CD14-positive monocyte (primary cell): ENCODE measurements around the gene CFAP57. TPM values are rescaled to one million over a fixed set of nuclear protein-coding genes. Genes with fewer than 3 reads are reported as not detected.
A peak's percentile ranks its signal among the peaks of the same experiment; 100 is the strongest.
"Not testable (repeated sequence)": the region's sequence is repeated elsewhere in the genome, so short reads cannot be mapped to it uniquely, and the experiment has no call there.

Source experiments
- DNase-seq, 3 donors: peaks; one replicate each; pipeline ENCODE4 v3.0.0-alpha.2; 2011 to 2022
- H2AFZ ChIP-seq: 2 replicates; pipeline ENCODE4 v1.6.0; 2012; ENCODE audit warnings: mild to moderate bottlenecking, low read depth, low read length, inconsistent platforms; ENCODE audit not compliant: insufficient read depth, poor library complexity, severe bottlenecking
- H3K27ac ChIP-seq, 2 donors: 1 replicate in 1 of 2; 2 replicates in 1 of 2; pipeline ENCODE4 v1.5.1; 2012 to 2013; ENCODE audit warnings: low read length in 2 of 2, control low read depth in 1 of 2, inconsistent platforms in 1 of 2, low read depth in 1 of 2, mild to moderate bottlenecking in 1 of 2
- H3K27me3 ChIP-seq, 2 donors: one replicate each; pipeline versions ENCODE4 v1.6.0 to v1.6.1; 2011 to 2013; ENCODE audit warnings: low read length in 2 of 2; ENCODE audit not compliant: control insufficient read depth in 2 of 2, insufficient read depth in 2 of 2
- H3K36me3 ChIP-seq, 2 donors: replicated peaks in 1 of 2; 1 replicate in 1 of 2; 2 replicates in 1 of 2; pipeline versions ENCODE4 v1.5.1 to v1.6.1; 2012 to 2013; ENCODE audit warnings: low read length in 2 of 2, control low read depth in 1 of 2, inconsistent platforms in 1 of 2, mild to moderate bottlenecking in 1 of 2; ENCODE audit not compliant: insufficient read depth in 2 of 2, control insufficient read depth in 1 of 2
- H3K4me1 ChIP-seq, 2 donors: 1 replicate in 1 of 2; 2 replicates in 1 of 2; pipeline versions ENCODE4 v1.5.1 to v1.6.1; 2012 to 2013; ENCODE audit warnings: low read length in 2 of 2, control low read depth in 1 of 2, inconsistent platforms in 1 of 2, mild to moderate bottlenecking in 1 of 2, moderate library complexity in 1 of 2; ENCODE audit not compliant: insufficient read depth in 2 of 2, control insufficient read depth in 1 of 2
- H3K4me2 ChIP-seq: replicated peaks from 2 replicates; pipeline ENCODE3; 2012; ENCODE audit warnings: low read length, moderate library complexity, mild to moderate bottlenecking; ENCODE audit not compliant: poor library complexity, severe bottlenecking; ENCODE audit errors: extremely low read depth
- H3K4me3 ChIP-seq, 3 experiments: fragments of 200-600 bp in 1 of 3; sonication (generic) in 1 of 3; replicated peaks in 1 of 3; 1 replicate in 2 of 3; 2 replicates in 1 of 3; pipeline ENCODE4 v1.5.1; 2011 to 2013; ENCODE audit warnings: low read length in 3 of 3, mild to moderate bottlenecking in 3 of 3, control low read depth in 2 of 3, low read depth in 2 of 3, inconsistent platforms in 1 of 3, moderate library complexity in 1 of 3
- H3K79me2 ChIP-seq: 2 replicates; pipeline ENCODE4 v1.6.0; 2012; ENCODE audit warnings: mild to moderate bottlenecking, control low read depth, inconsistent platforms, low read length, moderate library complexity; ENCODE audit not compliant: insufficient read depth
- H3K9ac ChIP-seq: 2 replicates; pipeline ENCODE4 v1.6.0; 2017; ENCODE audit warnings: low read length, mild to moderate bottlenecking; ENCODE audit not compliant: insufficient read depth, poor library complexity, severe bottlenecking
- H3K9me3 ChIP-seq, 2 donors: replicated peaks in 1 of 2; 1 replicate in 1 of 2; 2 replicates in 1 of 2; pipeline versions ENCODE4 v1.5.1 to v1.6.1; 2012 to 2013; ENCODE audit warnings: low read length in 2 of 2, control low read depth in 1 of 2; ENCODE audit not compliant: control insufficient read depth in 1 of 2, insufficient read depth in 1 of 2
- H4K20me1 ChIP-seq: 2 replicates; pipeline ENCODE4 v1.6.0; 2012; ENCODE audit warnings: mild to moderate bottlenecking, low read length, control low read depth, moderate library complexity; ENCODE audit not compliant: insufficient read depth
- H3K27ac Mint-ChIP-seq, 7 donors: one replicate each; pipeline ENCODE4 v1.8.0; 2020; ENCODE audit warnings: mild to moderate bottlenecking in 7 of 7, mixed read lengths in 7 of 7, moderate library complexity in 6 of 7, inconsistent platforms in 2 of 7
- H3K27me3 Mint-ChIP-seq, 3 donors: one replicate each; pipeline ENCODE4 v1.8.0; 2021 to 2022; ENCODE audit warnings: low read depth in 3 of 3, mild to moderate bottlenecking in 3 of 3, mixed read lengths in 3 of 3, moderate library complexity in 3 of 3, inconsistent platforms in 1 of 3
- H3K36me3 Mint-ChIP-seq, 2 donors: one replicate each; pipeline ENCODE4 v1.8.0; 2020; ENCODE audit warnings: mixed read lengths in 2 of 2, inconsistent platforms in 1 of 2, mild to moderate bottlenecking in 1 of 2
- H3K4me1 Mint-ChIP-seq: one replicate; pipeline ENCODE4 v1.8.0; 2020; ENCODE audit warnings: mild to moderate bottlenecking, mixed read lengths
- H3K4me3 Mint-ChIP-seq, 2 donors: one replicate each; pipeline ENCODE4 v1.8.0; 2020; ENCODE audit warnings: mild to moderate bottlenecking in 2 of 2, mixed read lengths in 2 of 2, moderate library complexity in 1 of 2
- H3K9me3 Mint-ChIP-seq, 7 donors: one replicate each; pipeline ENCODE4 v1.8.0; 2020 to 2022; ENCODE audit warnings: mixed read lengths in 7 of 7, mild to moderate bottlenecking in 6 of 7, moderate library complexity in 6 of 7, inconsistent platforms in 2 of 7
- WGBS: methylation state at CpG from one replicate; pipeline ENCODE4 v1.1.5; 2013; ENCODE audit warnings: missing lambda C conversion rate; ENCODE audit not compliant: insufficient coverage; 5-methylcytosine and 5-hydroxymethylcytosine counted together
- intact Hi-C, 2 donors: fragments of 100-400 bp; cut with micrococcal nuclease; formaldehyde crosslinking; loops; one replicate each; pipeline versions ENCODE4 v1.15.0 to v1.15.1; 2023
- polyA plus RNA-seq, 3 donors: library from polyadenylated mRNA; depleted of rRNA in 1 of 3; unstranded in 2 of 3; stranded (reverse) in 1 of 3; fragments of 300-500 nt in 2 of 3; fragments of >200 nt in 1 of 3; fragmentation: Illumina TruSeq in 2 of 3; gene quantifications; 1 replicate in 2 of 3; 2 replicates in 1 of 3; pipeline ENCODE4 v1.2.3, GENCODE V29; 2012 to 2021
- TF ChIP-seq, protein P1 (sequence below): fragments of 200-600 bp; IDR thresholded peaks from one replicate; pipeline ENCODE4 v1.8.0; 2022; ENCODE audit warnings: antibody characterized with exemption, mild to moderate bottlenecking

Gene CFAP57
- polyA plus RNA-seq, 3 donors = 0.01 to 0.05 TPM; not detected in 1

- Histone ChIP-seq H3K9ac (no peak overlapping the region), H3K27ac (no peak overlapping the region), H3K4me2 (no peak overlapping the region), H2AFZ (no peak overlapping the region), H4K20me1 (no peaks in the 10 kb centered on the region), H3K36me3 (no peaks in the 10 kb centered on the region), H3K4me3 (no peak overlapping the region), H3K9me3 (no peaks in the 10 kb centered on the region), H3K27me3 (no peaks in the 10 kb centered on the region), H3K4me1 (no peaks in the 10 kb centered on the region), H3K79me2 (no peaks in the 10 kb centered on the region)
- TF ChIP-seq, protein P1, sequence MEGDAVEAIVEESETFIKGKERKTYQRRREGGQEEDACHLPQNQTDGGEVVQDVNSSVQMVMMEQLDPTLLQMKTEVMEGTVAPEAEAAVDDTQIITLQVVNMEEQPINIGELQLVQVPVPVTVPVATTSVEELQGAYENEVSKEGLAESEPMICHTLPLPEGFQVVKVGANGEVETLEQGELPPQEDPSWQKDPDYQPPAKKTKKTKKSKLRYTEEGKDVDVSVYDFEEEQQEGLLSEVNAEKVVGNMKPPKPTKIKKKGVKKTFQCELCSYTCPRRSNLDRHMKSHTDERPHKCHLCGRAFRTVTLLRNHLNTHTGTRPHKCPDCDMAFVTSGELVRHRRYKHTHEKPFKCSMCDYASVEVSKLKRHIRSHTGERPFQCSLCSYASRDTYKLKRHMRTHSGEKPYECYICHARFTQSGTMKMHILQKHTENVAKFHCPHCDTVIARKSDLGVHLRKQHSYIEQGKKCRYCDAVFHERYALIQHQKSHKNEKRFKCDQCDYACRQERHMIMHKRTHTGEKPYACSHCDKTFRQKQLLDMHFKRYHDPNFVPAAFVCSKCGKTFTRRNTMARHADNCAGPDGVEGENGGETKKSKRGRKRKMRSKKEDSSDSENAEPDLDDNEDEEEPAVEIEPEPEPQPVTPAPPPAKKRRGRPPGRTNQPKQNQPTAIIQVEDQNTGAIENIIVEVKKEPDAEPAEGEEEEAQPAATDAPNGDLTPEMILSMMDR = no peak
- intact Hi-C loops = no loop called here
- H3K9me3 Mint-ChIP-seq = peaks cover 0 to 17% (median 4%) of the 10 kb centered on the region in 7 donors
- no peaks in the 10 kb centered on the region for H3K36me3 Mint-ChIP-seq
- H3K27ac Mint-ChIP-seq = no peak overlapping the region
- H3K4me3 Mint-ChIP-seq = no peak overlapping the region
- peaks cover 4 to 8% (median 6%) of the 10 kb centered on the region in 3 donors for H3K27me3 Mint-ChIP-seq
- DNase-seq = no peak
- peaks cover 3% of the 10 kb centered on the region for H3K4me1 Mint-ChIP-seq
- WGBS = 88% methylated on average over 6 of the region's 9 CpGs
Observed at GRCh38 chr1:43135857-43136781, 36.0 kb upstream of the CFAP57 start.

DNA sequence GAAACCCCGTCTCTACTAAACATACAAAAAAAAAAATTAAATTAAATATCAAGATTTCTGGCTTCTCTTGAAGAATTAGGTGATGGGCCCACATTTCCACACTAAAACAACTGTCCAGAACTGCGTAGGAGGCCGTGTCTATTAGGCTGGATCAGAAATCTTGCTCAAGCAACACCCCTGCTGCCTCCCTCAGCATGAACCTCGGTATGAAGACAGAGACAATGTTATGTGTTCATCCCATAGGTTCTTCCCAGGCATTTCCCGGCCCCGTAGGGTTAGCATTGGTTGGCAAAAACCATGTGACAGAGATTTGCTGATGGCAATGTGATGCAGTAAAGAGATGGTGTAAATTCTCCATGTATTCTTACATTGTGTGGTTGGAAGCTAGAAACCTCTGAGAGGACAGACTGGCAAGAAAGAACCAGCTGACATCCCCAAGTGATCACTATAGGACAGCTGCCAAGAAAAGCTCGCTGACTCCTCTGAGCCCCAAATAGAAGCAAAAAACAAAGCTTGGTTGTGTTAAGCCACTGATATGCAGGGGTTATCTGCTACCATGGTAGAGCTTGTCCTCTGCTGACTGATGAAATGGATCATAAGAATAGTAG is 34.6 kb upstream of the CFAP57 start:
- no peaks in the 10 kb centered on the region for H3K9me3 ChIP-seq
- peaks cover 3% of the 10 kb centered on the region for H3K4me1 Mint-ChIP-seq
- H3K4me3 Mint-ChIP-seq = peak overlapping the region in 1 of 2 donors; percentile 28
- intact Hi-C loops = no loop called here
- no peak overlapping the region for H3K4me3 ChIP-seq
- no peak overlapping the region for H3K27ac Mint-ChIP-seq
- H3K27me3 ChIP-seq = no peaks in the 10 kb centered on the region
- no peaks in the 10 kb centered on the region for H3K4me1 ChIP-seq
- H3K36me3 ChIP-seq = no peaks in the 10 kb centered on the region
- no peak overlapping the region for H3K27ac ChIP-seq
- no peak overlapping the region for H3K9ac ChIP-seq
- H3K4me2 ChIP-seq = no peak overlapping the region
- TF ChIP-seq, protein P1 = no peak
- WGBS = 88% methylated on average over 5 of the region's 7 CpGs
- no peak for DNase-seq
- peaks cover 4 to 7% (median 4%) of the 10 kb centered on the region in 3 donors for H3K27me3 Mint-ChIP-seq
- H4K20me1 ChIP-seq = no peaks in the 10 kb centered on the region
- no peaks in the 10 kb centered on the region for H3K79me2 ChIP-seq
- H3K36me3 Mint-ChIP-seq = no peaks in the 10 kb centered on the region
- H3K9me3 Mint-ChIP-seq = peaks cover 0 to 19% (median 4%) of the 10 kb centered on the region in 7 donors
- H2AFZ ChIP-seq = no peak overlapping the region

DNA sequence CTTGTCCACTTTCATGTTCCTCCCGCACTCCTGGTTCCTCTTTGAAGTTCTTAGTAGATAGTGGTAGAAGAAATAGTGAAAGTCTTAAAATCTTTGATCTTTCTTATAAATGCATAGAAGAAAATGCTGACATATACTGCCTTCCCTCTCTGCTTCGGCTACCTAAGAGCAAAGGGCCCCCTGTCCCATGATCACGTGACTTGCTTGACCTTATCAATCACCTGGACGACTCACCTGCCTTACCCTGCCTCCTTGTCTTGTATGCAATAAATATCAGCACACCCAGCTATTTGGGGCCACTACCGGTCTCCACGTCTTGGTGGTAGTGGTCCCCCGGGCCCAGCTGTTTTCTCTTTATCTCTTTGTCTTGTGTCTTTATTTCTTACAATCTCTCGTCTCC is 32.8 kb upstream of the CFAP57 start:
- H2AFZ ChIP-seq, intact Hi-C loops, H3K4me2 ChIP-seq, H3K27me3 ChIP-seq, H3K4me1 ChIP-seq, H3K9me3 ChIP-seq, H3K4me3 Mint-ChIP-seq, H3K9ac ChIP-seq, H3K36me3 Mint-ChIP-seq, H4K20me1 ChIP-seq, H3K79me2 ChIP-seq, H3K36me3 ChIP-seq, H3K4me1 Mint-ChIP-seq, DNase-seq, H3K27ac ChIP-seq, H3K4me3 ChIP-seq: not testable (repeated sequence)
- peak overlapping the region in 1 of 7 donors; percentile 75 for H3K27ac Mint-ChIP-seq
- peaks cover 0 to 16% (median 2%) of the 10 kb centered on the region in 7 donors for H3K9me3 Mint-ChIP-seq
- H3K27me3 Mint-ChIP-seq = peaks cover 3 to 15% (median 5%) of the 10 kb centered on the region in 3 donors
- WGBS = 98% methylated on average over 7 of the region's 8 CpGs
